Measurements from ENCODE around the gene P4HTM.

The P4HTM gene

DNA sequence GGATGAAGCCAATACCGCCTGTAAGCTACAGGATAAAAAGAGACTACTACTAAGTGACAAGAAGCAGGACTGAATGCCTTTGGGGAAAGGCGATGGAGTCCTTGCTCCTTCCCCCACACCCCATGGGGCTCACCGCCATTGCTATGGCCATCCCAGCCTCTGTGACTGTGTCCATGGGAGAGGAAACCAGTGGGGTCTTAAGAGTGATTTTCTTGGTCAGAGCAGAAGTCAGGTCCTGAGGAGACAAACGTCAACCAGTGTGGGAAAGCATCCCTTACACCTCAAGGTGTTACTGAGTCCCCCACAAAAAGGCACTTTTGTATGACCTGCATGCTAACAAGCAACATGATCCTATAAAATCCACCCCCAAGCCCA, 38.2 kb downstream of the P4HTM start:
- Histone ChIP-seq H3K36me3 (peaks cover 36% of the 10 kb centered on the region), H3K4me1 (no peaks in the 10 kb centered on the region), H3K4me3 (ENCODE audit: low read depth, low read length) (peak overlapping the region; percentile 77), H3K9me3 (no peaks in the 10 kb centered on the region), H3K27me3 (no peaks in the 10 kb centered on the region)
- DNase-seq, result no peak
- TF ChIP-seq, protein P1, sequence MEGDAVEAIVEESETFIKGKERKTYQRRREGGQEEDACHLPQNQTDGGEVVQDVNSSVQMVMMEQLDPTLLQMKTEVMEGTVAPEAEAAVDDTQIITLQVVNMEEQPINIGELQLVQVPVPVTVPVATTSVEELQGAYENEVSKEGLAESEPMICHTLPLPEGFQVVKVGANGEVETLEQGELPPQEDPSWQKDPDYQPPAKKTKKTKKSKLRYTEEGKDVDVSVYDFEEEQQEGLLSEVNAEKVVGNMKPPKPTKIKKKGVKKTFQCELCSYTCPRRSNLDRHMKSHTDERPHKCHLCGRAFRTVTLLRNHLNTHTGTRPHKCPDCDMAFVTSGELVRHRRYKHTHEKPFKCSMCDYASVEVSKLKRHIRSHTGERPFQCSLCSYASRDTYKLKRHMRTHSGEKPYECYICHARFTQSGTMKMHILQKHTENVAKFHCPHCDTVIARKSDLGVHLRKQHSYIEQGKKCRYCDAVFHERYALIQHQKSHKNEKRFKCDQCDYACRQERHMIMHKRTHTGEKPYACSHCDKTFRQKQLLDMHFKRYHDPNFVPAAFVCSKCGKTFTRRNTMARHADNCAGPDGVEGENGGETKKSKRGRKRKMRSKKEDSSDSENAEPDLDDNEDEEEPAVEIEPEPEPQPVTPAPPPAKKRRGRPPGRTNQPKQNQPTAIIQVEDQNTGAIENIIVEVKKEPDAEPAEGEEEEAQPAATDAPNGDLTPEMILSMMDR (IDR thresholded peaks at IDR 0.05; ENCODE audit: low read depth, low read length), result no peak

DNA sequence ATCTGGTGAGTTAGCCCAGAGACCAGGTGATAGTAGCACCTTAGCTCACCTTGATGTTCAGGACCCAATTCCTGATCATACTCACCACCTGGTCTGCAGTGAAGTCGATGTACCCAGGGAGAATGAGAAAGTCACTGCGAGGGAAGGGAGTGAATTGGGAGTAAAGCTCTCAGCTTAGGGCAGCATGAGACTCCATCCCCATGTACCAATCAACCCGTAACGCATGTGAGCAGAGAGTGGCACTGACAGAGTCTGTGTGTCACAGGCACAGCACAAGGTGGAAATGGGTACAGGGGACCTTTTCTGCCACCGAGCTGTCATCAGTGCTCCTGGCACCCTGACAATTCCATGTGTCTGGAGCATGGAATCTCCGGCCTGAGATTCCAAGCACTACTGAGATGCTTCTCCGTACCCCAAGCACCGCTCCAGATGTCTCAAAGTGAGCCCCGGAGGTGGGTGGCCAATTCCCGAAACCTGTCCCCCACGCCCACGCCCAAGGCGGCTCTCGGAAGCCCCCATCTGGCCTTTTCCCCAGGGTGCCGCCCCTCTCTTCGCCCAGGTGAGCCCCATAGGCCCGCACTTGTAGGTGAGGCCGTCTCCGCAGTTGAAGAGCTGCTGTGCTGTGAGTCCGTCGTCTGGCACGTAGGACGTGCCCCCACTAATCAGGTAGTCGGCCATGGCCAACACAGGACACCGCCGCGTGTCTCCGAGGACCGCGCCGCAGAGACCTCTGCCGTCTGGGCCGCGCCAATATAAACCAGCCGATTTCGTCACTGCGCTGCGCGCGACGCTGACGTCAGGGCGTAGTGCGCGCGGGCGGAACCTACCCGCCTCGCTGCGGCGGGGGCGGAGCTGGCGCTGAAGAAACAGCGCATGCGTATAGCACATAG, 38.9 kb downstream of the P4HTM start, which contains the start of gene IMPDH2:
IMPDH2 (minus strand) TSS at position 726 of the 890 bp plus-strand sequence; CDS start at position 678, 48 bp downstream.
- TF ChIP-seq, protein P1 (IDR thresholded peaks at IDR 0.05; ENCODE audit: low read depth, low read length), result no peak
- no peaks in the 10 kb centered on the region for H3K27me3 ChIP-seq
- peak; percentile 88 for DNase-seq
- peak within 1 kb of the TSS; percentile 77 for H3K4me3 ChIP-seq (ENCODE audit: low read depth, low read length)
- no peaks in the 10 kb centered on the region for H3K4me1 ChIP-seq
- H3K9me3 ChIP-seq, result no peaks in the 10 kb centered on the region
- H3K36me3 ChIP-seq, result peaks cover 33% of the 10 kb centered on the region

DNA sequence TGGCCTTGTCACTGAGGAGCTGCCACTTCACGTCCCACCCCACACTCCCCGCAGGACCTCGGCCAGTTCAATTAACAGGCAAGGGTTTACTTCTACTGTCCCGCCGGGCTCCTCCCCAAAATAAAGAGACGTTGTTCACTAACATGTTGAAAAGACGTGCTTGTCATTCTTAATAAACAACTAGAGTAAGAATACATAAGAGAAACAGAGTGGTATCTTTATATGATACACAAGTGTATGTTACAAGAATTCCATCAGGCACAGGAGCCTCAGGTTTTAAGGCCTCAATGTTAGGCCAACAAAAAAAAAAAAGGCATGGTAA, 39.5 kb downstream of the P4HTM start:
- no peak for DNase-seq
- no peak overlapping the region; the same call in 1 of the 2 replicates for H3K4me3 ChIP-seq (ENCODE audit: low read depth, low read length)
- no peaks in the 10 kb centered on the region for H3K4me1 ChIP-seq

DNA sequence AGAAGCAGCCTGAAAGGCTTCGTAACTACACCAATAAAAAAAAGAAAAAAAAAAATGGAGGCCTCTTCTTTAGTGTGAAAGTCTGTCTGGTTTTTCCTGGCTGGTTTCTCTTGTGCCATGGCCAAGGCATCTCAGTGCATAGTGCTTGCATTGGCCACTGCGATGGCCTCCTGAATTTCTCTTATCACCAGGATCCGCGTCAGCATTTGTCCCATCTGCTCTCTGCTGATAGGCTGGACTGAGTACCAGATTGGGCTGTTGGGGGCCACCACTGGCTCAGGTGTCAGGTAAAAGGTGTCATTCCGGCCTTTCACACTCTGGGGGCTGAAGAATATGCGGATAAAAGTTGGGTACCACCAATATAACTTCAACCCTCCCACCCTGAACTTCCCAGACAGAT, 40.3 kb downstream of the P4HTM start:
- peaks cover 21% of the 10 kb centered on the region for H3K36me3 ChIP-seq
- no peak for DNase-seq
- no peaks in the 10 kb centered on the region for H3K4me1 ChIP-seq
- TF ChIP-seq, protein P1 (IDR thresholded peaks at IDR 0.05; ENCODE audit: low read depth, low read length), result no peak
- H3K27me3 ChIP-seq, result no peaks in the 10 kb centered on the region
- no peak overlapping the region for H3K4me3 ChIP-seq (ENCODE audit: low read depth, low read length)
- H3K9me3 ChIP-seq, result no peaks in the 10 kb centered on the region

More for the DNA sequence above, 39.5 kb downstream of the P4HTM start:
- H3K36me3 ChIP-seq, result peaks cover 29% of the 10 kb centered on the region
- H3K9me3 ChIP-seq, result no peaks in the 10 kb centered on the region
- TF ChIP-seq, protein P1 (IDR thresholded peaks at IDR 0.05; ENCODE audit: low read depth, low read length), result no peak
- no peaks in the 10 kb centered on the region for H3K27me3 ChIP-seq

DNA sequence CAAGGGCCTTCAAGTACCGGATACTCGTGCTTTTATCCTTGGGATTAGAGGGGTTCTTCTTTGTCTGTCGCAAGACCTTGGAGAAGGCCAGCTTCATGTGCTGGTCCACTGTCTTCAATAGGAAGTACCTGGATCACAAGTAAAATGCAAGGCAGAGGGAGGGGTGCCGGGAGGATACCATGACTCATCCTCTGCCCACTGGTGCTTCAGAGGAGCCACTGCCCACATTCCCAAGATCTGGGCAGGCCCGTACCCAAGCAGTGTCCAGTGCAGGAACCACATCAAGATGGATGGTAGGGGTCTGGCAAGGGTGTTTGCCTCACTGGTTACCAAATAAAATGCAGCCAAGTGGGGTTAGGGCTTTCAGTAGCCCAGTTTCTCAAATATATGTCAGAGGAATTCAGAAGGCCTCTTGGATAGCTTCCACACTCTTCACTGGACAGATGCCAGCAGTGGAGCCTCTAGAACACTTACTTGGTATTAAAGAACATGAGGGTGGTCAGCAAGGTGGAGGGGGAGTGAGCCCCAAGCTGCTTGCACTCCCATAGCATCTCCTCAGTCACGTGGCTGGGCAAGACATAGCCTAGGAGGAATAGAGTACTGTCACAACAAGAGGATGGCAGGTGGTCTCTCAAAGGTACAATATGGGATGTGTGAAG, 42.7 kb downstream of the P4HTM start:
- Histone ChIP-seq H3K36me3 (peaks cover 12% of the 10 kb centered on the region), H3K4me1 (no peaks in the 10 kb centered on the region), H3K9me3 (no peaks in the 10 kb centered on the region), H3K27me3 (no peaks in the 10 kb centered on the region), H3K4me3 (ENCODE audit: low read depth, low read length) (no peak overlapping the region)
- TF ChIP-seq, protein P1 (IDR thresholded peaks at IDR 0.05; ENCODE audit: low read depth, low read length), result no peak
- no peak for DNase-seq

DNA sequence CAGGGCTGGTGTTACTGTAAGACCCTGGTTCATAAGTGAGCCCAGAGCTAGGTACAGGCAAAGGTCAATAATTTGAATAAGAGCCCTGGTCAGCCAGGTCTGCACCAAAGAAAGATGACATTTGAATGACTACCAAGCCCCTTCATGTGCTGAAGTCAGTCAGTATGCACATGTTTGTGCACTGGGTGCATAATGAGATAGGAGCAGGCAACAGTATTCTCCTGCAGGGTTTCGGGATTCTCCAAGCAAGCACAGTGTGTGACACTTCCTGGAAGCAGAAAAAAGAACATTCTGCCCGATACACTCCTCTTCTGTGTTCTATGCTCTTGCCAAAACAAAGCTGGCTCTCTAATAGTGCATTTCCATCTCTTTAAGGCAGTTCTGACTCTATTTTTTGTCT, 44.6 kb downstream of the P4HTM start:
- Histone ChIP-seq H3K4me1 (no peaks in the 10 kb centered on the region), H3K36me3 (peaks cover 6% of the 10 kb centered on the region), H3K4me3 (ENCODE audit: low read depth, low read length) (no peak overlapping the region), H3K9me3 (no peaks in the 10 kb centered on the region), H3K27me3 (no peaks in the 10 kb centered on the region)
- DNase-seq, result no peak
- TF ChIP-seq, protein P1 (IDR thresholded peaks at IDR 0.05; ENCODE audit: low read depth, low read length), result no peak

Data from BE2C (cell line).